OCI-LY7 (cell line): ENCODE data around the gene LGR5.

Source experiments
- EZH2phosphoT487 ChIP-seq: fragments of 200-600 bp; sonication (generic); IDR thresholded peaks from 2 replicates; pipeline ENCODE4 v1.6.1; 2018; ENCODE audit warnings: low read depth, borderline replicate concordance, mild to moderate bottlenecking, mixed run types, antibody characterized with exemption, low read length, moderate library complexity, mixed read lengths
- TF ChIP-seq, protein P1 (sequence below): fragments of 200-600 bp; sonication (generic); conservative IDR thresholded peaks from 2 replicates; pipeline ENCODE4 v1.5.1; 2014; ENCODE audit warnings: mild to moderate bottlenecking, antibody characterized with exemption, low read length, moderate library complexity, mixed read lengths

DNA sequence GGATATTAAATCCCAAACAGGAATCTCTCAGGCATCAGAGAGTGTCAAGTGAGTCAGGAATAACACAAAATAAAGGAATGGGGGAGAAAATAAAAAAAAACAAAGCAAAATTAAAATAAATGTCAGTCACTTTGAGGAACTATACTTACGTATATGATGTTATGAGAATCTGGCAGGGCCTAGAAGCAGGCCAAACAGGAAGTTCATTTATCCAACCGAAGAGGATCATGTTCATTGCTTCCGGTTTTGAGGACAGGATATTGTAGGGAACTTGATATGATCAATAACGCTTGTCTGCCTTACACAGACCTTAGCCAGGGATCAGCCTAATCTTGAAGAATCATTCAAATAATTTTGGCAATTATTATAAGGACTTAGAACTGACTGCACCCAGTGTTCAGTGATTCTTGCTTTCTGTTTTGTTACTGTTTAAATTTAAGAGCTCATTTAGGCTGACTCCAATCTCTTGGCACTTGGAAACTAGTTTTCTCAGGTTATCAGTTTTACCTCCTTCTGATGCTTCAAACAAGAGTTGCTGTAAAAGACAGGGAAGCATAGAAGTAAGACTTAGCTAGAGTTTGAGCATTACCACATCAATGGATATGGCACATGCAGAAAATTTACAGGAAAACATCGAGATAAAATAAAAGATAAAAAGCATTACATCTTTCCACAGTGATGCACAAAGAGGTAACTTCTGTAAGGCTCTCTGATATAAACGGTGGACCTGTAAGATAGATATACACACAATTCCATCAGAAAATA lies 170.6 kb downstream of the LGR5 start:
- TF ChIP-seq, protein P1, sequence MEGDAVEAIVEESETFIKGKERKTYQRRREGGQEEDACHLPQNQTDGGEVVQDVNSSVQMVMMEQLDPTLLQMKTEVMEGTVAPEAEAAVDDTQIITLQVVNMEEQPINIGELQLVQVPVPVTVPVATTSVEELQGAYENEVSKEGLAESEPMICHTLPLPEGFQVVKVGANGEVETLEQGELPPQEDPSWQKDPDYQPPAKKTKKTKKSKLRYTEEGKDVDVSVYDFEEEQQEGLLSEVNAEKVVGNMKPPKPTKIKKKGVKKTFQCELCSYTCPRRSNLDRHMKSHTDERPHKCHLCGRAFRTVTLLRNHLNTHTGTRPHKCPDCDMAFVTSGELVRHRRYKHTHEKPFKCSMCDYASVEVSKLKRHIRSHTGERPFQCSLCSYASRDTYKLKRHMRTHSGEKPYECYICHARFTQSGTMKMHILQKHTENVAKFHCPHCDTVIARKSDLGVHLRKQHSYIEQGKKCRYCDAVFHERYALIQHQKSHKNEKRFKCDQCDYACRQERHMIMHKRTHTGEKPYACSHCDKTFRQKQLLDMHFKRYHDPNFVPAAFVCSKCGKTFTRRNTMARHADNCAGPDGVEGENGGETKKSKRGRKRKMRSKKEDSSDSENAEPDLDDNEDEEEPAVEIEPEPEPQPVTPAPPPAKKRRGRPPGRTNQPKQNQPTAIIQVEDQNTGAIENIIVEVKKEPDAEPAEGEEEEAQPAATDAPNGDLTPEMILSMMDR: no peak
- no peak for TF ChIP-seq EZH2phosphoT487
